ENCODE data around the gene DCLK1. TPM values are rescaled to one million over a fixed set of nuclear protein-coding genes. Genes with fewer than 3 reads are reported as not detected.

DCLK1 gene
- total RNA-seq, 1 experiment from 2014 or later, result 36.2 TPM

GRCh38 chr13:35920816-35921215 is 210.4 kb downstream of the DCLK1 start:
- Histone ChIP-seq H4K20me1 (ENCODE audit: control insufficient read depth, insufficient read depth, insufficient read length) (no peaks in the 10 kb centered on the region), H2BK15ac (ENCODE audit: low read depth, low read length) (no peak overlapping the region), H3K79me1 (ENCODE audit: insufficient read depth, low read depth, low read length, poor library complexity, severe bottlenecking) (no peaks in the 10 kb centered on the region), H3K4me1 (ENCODE audit: insufficient read depth, low read length) (peaks cover 29% of the 10 kb centered on the region), H4K91ac (ENCODE audit: insufficient read length, low read depth, low read length) (no peak overlapping the region), H3K79me2 (ENCODE audit: insufficient read depth, low read length) (no peaks in the 10 kb centered on the region), H3K27ac (ENCODE audit: insufficient read length, low read depth, low read length) (no peak overlapping the region), H2AFZ (ENCODE audit: low read length) (no peak overlapping the region), H2BK120ac (ENCODE audit: low read depth, low read length, poor library complexity, severe bottlenecking) (no peak overlapping the region), H3K14ac (ENCODE audit: insufficient read depth, low read length) (no peak overlapping the region; the same call in 1 of the 2 replicates), H3K9ac (ENCODE audit: extremely low read depth, insufficient read length, low read length) (no peak overlapping the region), H2BK5ac (ENCODE audit: insufficient read length, low read length) (no peak overlapping the region), H3K27me3 (ENCODE audit: insufficient read depth, low read length) (no peaks in the 10 kb centered on the region), H3K23me2 (ENCODE audit: insufficient read length, low read depth, low read length, poor library complexity, severe bottlenecking) (no peaks in the 10 kb centered on the region), H3K23ac (ENCODE audit: insufficient read length, low read depth, low read length) (no peak overlapping the region), H3K56ac (ENCODE audit: insufficient read length, low read depth, low read length) (no peak overlapping the region), H2BK20ac (ENCODE audit: low read depth, low read length, poor library complexity, severe bottlenecking) (no peak overlapping the region), H3K18ac (ENCODE audit: insufficient read length, low read depth, low read length) (no peak overlapping the region), H3K4me2 (ENCODE audit: insufficient read depth, insufficient read length, low read length) (peak overlapping the region; percentile 11), H2AK5ac (ENCODE audit: insufficient read length, low read length) (no peak overlapping the region), H3K9me3 (ENCODE audit: control insufficient read depth, low read depth, low read length) (no peaks in the 10 kb centered on the region), H3T11ph (ENCODE audit: low read length) (no peak overlapping the region), H4K8ac (replicated peaks; ENCODE audit: insufficient read length, low read depth, low read length) (no peak overlapping the region), H3K4ac (ENCODE audit: low read depth, low read length) (no peak overlapping the region), H2BK12ac (ENCODE audit: insufficient read length, low read depth, low read length) (no peak overlapping the region), H4K5ac (ENCODE audit: insufficient read length, low read depth, low read length) (no peak overlapping the region)
- H3K27me3 Mint-ChIP-seq (ENCODE audit: low read depth), result no peaks in the 10 kb centered on the region
- no CpG with 5 or more reads among the region's 7 CpGs for WGBS (ENCODE audit: extremely low coverage, insufficient read length, low lambda C conversion rate)
- TF ChIP-seq CTCF (conservative IDR thresholded peaks at IDR 0.05), result no peak
- H3K4me3 Mint-ChIP-seq, result peak overlapping the region; percentile 0 to 25; a peak in 2 of 5 replicates
- no peaks in the 10 kb centered on the region; a peak in 1 of 7 replicates for H3K36me3 Mint-ChIP-seq (ENCODE audit: insufficient read depth in 1 of 3, low read depth in 3 of 3)
- H3K27ac Mint-ChIP-seq, result peak overlapping the region in 2 of 3 experiments; percentile 2 to 41; a peak in 3 of 7 replicates
- no peak for DNase-seq
- peaks cover 0 to 2% of the 10 kb centered on the region in 2 experiments; a peak in 2 of 5 replicates for H3K9me3 Mint-ChIP-seq
- H3K4me1 Mint-ChIP-seq, result peaks cover 57 to 66% of the 10 kb centered on the region in 2 experiments
